Mesendoderm (in vitro differentiated cells): ENCODE data around the gene BRSK1. TPM values are rescaled to one million over a fixed set of nuclear protein-coding genes. Genes with fewer than 3 reads are reported as not detected.

ENCODE experiments used
- small RNA-seq: library from polyadenylated mRNA; stranded (forward); fragments of <200 nt; extraction: miRNeasy Mini kit (QIAGEN cat#:217004); gene quantifications from one replicate; pipeline ENCODE3, GENCODE V24; 2013; ENCODE audit not compliant: insufficient read depth

Gene BRSK1

Small RNA genes lying within 50 kb of the gene (small RNA-seq; reads per million reads assigned to genes)
- not detected for gene MIR6802
- not detected for gene MIR6803
